G401.6 (cell line): Measurements from ENCODE around the gene ENTPD8.
"Not testable (repeated sequence)": the region's sequence is repeated elsewhere in the genome, so short reads cannot be mapped to it uniquely, and the experiment has no call there.

Experiments used
- FAIRE-seq: peaks from 2 replicates; lab custom pipeline; 2012; peaks lifted over from hg19 to GRCh38; lab: Jason Lieb, UNC

The ENTPD8 gene

GRCh38 chr9:137393176-137394150, 47.7 kb downstream of the ENTPD8 start:
- FAIRE-seq: no peak

- FAIRE-seq: no peak
Observed at GRCh38 chr9:137392232-137393007, 48.7 kb downstream of the ENTPD8 start.

GRCh38 chr9:137391411-137391754, 49.8 kb downstream of the ENTPD8 start:
- no peak for FAIRE-seq

GRCh38 chr9:137390553-137391410, 50.4 kb downstream of the ENTPD8 start:
- FAIRE-seq: no peak

- FAIRE-seq: no peak
Observed at GRCh38 chr9:137389428-137389746, 51.8 kb downstream of the ENTPD8 start.

- FAIRE-seq: no peak
Observed at GRCh38 chr9:137388589-137389427, 52.3 kb downstream of the ENTPD8 start.

- no peak for FAIRE-seq
Observed at GRCh38 chr9:137387891-137388560, 53.1 kb downstream of the ENTPD8 start.

GRCh38 chr9:137387114-137387890, 53.9 kb downstream of the ENTPD8 start:
- FAIRE-seq: no peak

- FAIRE-seq: not testable (repeated sequence)
Observed at GRCh38 chr9:137386507-137387113, 54.5 kb downstream of the ENTPD8 start.

GRCh38 chr9:137385061-137385655, 56.0 kb downstream of the ENTPD8 start:
- no peak for FAIRE-seq
